Heart left ventricle (tissue), 16 donors: ENCODE results near the gene CCDC170. TPM values are rescaled to one million over a fixed set of nuclear protein-coding genes. Genes with fewer than 3 reads are reported as not detected.

Source experiments
- ATAC-seq, 4 donors: fragments of 200-7000 bp; cut with Tn5 transposase; one replicate each; pipeline ENCODE4 v1.9.1; 2020 to 2022; ENCODE audit warnings: moderate library complexity in 4 of 4, mild to moderate bottlenecking in 3 of 4, moderate number of reproducible peaks in 1 of 4
- DNase-seq, 5 donors: peaks; one replicate each; pipeline ENCODE4 v3.0.0-alpha.2; 2020
- H3K27ac ChIP-seq, 12 donors: fragments of 200-600 bp; sonication (generic) in 4 of 12; one replicate each; pipeline versions ENCODE4 v1.5.0 to v1.8.0; 2016 to 2022; ENCODE audit warnings: mild to moderate bottlenecking in 2 of 12
- H3K27me3 ChIP-seq, 9 donors: fragments of 200-600 bp; sonication (generic) in 2 of 9; one replicate each; pipeline versions ENCODE4 v1.5.1 to v1.8.0; 2016 to 2022; ENCODE audit warnings: mild to moderate bottlenecking in 3 of 9
- H3K36me3 ChIP-seq, 9 donors: fragments of 200-600 bp; sonication (generic) in 2 of 9; one replicate each; pipeline versions ENCODE4 v1.5.0 to v1.8.0; 2018 to 2022; ENCODE audit warnings: mild to moderate bottlenecking in 2 of 9
- H3K4me1 ChIP-seq, 12 donors: fragments of 200-600 bp; sonication (generic) in 4 of 12; one replicate each; pipeline versions ENCODE4 v1.5.0 to v1.8.0; 2016 to 2022; ENCODE audit warnings: mild to moderate bottlenecking in 3 of 12
- H3K4me3 ChIP-seq, 12 donors: fragments of 200-600 bp; sonication (generic) in 4 of 12; one replicate each; pipeline versions ENCODE4 v1.5.0 to v1.8.0; 2017 to 2022; ENCODE audit warnings: mild to moderate bottlenecking in 9 of 12, moderate library complexity in 4 of 12
- H3K9me3 ChIP-seq, 12 donors: fragments of 200-600 bp; sonication (generic) in 4 of 12; one replicate each; pipeline versions ENCODE4 v1.5.0 to v1.8.0; 2016 to 2022; ENCODE audit warnings: mild to moderate bottlenecking in 1 of 12
- POLR2A ChIP-seq, 2 donors: fragments of 450-650 bp; IDR thresholded peaks; one replicate each; pipeline ENCODE4 v1.6.1; 2017; ENCODE audit warnings: antibody characterized with exemption in 2 of 2, mild to moderate bottlenecking in 2 of 2, moderate library complexity in 2 of 2
- WGBS, 4 donors: extraction: QIAGEN DNeasy Blood & Tissue Kit in 2 of 4; methylation state at CpG; one replicate each; pipeline versions ENCODE4 v1.1.5 to v1.1.7; 2013 to 2018; 5-methylcytosine and 5-hydroxymethylcytosine counted together
- intact Hi-C, 10 donors: fragments of 100-400 bp; cut with DNase I; formaldehyde crosslinking; loops; one replicate each; pipeline versions ENCODE4 v1.11.1 to v1.14.2; 2022
- polyA plus RNA-seq, 2 donors: library from polyadenylated mRNA; stranded (reverse); fragments of 200-250 nt; gene quantifications; one replicate each; pipeline ENCODE4 v1.2.3, GENCODE V29; 2013
- total RNA-seq, 9 donors: library from RNA; depleted of rRNA in 2 of 9; stranded (reverse); fragments of >200 nt in 2 of 9; fragmentation: NEBNext Ultra II Directional in 3 of 9; extraction: Animal tissue kit (Norgen Biotek cat#: 25700) in 3 of 9; gene quantifications; one replicate each; pipeline versions ENCODE4 v1.1.0 to v1.2.4, GENCODE V29; 2016 to 2023
- TF ChIP-seq, protein P1 (sequence below), 12 donors: fragments of 200-600 bp; sonication (generic) in 4 of 12; IDR thresholded peaks; one replicate each; pipeline versions ENCODE4 v1.5.0 to v1.8.0; 2018 to 2022; ENCODE audit warnings: antibody characterized with exemption in 12 of 12, mild to moderate bottlenecking in 5 of 12
- donor health status: ischemic (EF 13 %, LVEDD 7.1; RV severe dilation, severe dysfunction).
- donor health status: healthy with polysubstance abuse.
- donor health status: DM: no; HTN: yes; CAD: no.
- donor health status: DM: no; HTN: no; CAD: no.
- donor health status: ischemic (EF 25% LVEDD 6.9; RV normal size, moderate dysfunction).
- donor health status: ischemic (EF 25% LVEDD 5.7; RV mildly dilated, moderate dysfunction).
- donor health status: healthy.
- donor health status: DM: yes; HTN: yes; CAD: no.
- donor health status: ischemic (EF 35%, LVEDD 5.7; RV mildly dilated, moderate dysfunction).
- donor health status: nonischemic (EF 11% LVEDD 7.7; RV severe dilation, severe dysfunction).
- donor health status: DM: yes; HTN: yes; CAD: no.
- donor health status: PGD.
- donor health status: ischemic (EF 29% LVEDD 5.4; RV normal size, mild dysfunction).
- donor health status: nonischemic (EF 23%, LVEDD 6.1; RV moderate dilation, normal function).

CCDC170 gene
- total and polyA plus RNA-seq, 11 donors, result 0.07 to 4.4 (median 0.31) TPM

- Histone ChIP-seq H3K9me3 (peaks cover 0 to 57% (median 24%) of the 10 kb centered on the region in 12 donors), H3K27me3 (no peaks in the 10 kb centered on the region), H3K4me3 (no peak overlapping the region), H3K4me1 (no peaks in the 10 kb centered on the region), H3K27ac (no peak overlapping the region), H3K36me3 (no peaks in the 10 kb centered on the region)
- ATAC-seq (no peak), DNase-seq (no peak)
- TF ChIP-seq, protein P1, sequence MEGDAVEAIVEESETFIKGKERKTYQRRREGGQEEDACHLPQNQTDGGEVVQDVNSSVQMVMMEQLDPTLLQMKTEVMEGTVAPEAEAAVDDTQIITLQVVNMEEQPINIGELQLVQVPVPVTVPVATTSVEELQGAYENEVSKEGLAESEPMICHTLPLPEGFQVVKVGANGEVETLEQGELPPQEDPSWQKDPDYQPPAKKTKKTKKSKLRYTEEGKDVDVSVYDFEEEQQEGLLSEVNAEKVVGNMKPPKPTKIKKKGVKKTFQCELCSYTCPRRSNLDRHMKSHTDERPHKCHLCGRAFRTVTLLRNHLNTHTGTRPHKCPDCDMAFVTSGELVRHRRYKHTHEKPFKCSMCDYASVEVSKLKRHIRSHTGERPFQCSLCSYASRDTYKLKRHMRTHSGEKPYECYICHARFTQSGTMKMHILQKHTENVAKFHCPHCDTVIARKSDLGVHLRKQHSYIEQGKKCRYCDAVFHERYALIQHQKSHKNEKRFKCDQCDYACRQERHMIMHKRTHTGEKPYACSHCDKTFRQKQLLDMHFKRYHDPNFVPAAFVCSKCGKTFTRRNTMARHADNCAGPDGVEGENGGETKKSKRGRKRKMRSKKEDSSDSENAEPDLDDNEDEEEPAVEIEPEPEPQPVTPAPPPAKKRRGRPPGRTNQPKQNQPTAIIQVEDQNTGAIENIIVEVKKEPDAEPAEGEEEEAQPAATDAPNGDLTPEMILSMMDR (IDR thresholded peaks at IDR 0.05), result no peak
- no peak for TF ChIP-seq POLR2A (IDR thresholded peaks at IDR 0.05)
- intact Hi-C loops, result no loop called here
- WGBS, 4 donors, result 22 to 74% (median 59%) methylated on average over 1 of the region's 1 CpG
These were observed 29.2 kb downstream of the CCDC170 start for GRCh38 chr6:151523034-151523433.

DNA sequence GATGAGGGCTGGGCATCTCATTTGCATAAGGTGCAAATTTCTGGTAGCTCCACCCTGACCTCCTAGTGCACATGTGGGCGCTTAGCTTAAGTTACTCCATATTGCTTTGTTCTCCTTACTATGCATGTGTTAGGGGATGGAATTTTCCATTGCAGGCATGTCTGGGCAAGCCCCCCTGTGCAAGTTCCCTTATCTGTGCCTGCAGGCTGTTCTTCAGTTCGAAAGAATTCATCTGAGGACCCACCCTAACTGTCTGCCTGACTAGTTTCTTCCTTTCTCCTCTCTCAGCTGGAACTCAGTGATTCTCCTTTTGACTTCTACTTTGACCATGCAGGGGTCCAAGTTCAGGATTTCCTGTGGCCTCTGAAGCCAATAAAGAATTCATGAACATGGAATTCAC, 30.2 kb downstream of the CCDC170 start:
- intact Hi-C loops, result no loop called here
- Histone ChIP-seq H3K4me1 (no peaks in the 10 kb centered on the region), H3K4me3 (no peak overlapping the region), H3K27ac (no peak overlapping the region), H3K9me3 (peaks cover 0 to 47% (median 18%) of the 10 kb centered on the region in 12 donors), H3K36me3 (no peaks in the 10 kb centered on the region), H3K27me3 (no peaks in the 10 kb centered on the region)
- TF ChIP-seq, protein P1 (IDR thresholded peaks at IDR 0.05), result no peak
- TF ChIP-seq POLR2A (IDR thresholded peaks at IDR 0.05), result no peak
- ATAC-seq (no peak), DNase-seq (no peak)
- WGBS, 4 donors, result 58 to 66% (median 65%) methylated on average over 2 of the region's 2 CpGs

DNA sequence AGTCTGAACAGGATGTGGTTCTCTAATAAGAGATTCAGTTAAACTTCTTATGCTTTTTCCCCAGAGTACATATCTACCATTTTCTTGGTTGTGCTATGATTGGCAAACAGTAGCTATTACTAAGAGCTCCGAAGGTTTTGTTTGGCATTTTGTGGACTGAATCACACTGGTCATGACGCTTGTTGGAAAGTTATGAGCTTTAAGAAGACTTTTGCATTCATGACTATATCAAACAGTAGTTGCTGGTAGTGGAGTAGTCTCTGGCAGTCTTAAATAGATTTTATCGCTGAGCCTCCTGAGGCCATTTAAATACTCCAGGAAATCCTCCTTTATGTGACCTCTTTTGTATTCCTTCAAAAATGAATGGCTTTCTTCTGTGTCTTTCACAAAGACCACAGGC, 40.8 kb downstream of the CCDC170 start:
- H3K9me3 ChIP-seq, result peaks cover 0 to 8% (median 1%) of the 10 kb centered on the region in 12 donors
- DNase-seq, result no peak
- no peak for ATAC-seq
- peaks cover 0 to 4% (median 0%) of the 10 kb centered on the region in 12 donors for H3K4me1 ChIP-seq
- H3K36me3 ChIP-seq, result no peaks in the 10 kb centered on the region
- no peaks in the 10 kb centered on the region for H3K27me3 ChIP-seq
- H3K27ac ChIP-seq, result no peak overlapping the region
- 81 to 88% (median 86%) methylated on average over 3 of the region's 3 CpGs for WGBS, 4 donors
- H3K4me3 ChIP-seq, result no peak overlapping the region
- intact Hi-C loops, result no loop called here
- TF ChIP-seq, protein P1 (IDR thresholded peaks at IDR 0.05), result no peak
- TF ChIP-seq POLR2A (IDR thresholded peaks at IDR 0.05), result no peak

DNA sequence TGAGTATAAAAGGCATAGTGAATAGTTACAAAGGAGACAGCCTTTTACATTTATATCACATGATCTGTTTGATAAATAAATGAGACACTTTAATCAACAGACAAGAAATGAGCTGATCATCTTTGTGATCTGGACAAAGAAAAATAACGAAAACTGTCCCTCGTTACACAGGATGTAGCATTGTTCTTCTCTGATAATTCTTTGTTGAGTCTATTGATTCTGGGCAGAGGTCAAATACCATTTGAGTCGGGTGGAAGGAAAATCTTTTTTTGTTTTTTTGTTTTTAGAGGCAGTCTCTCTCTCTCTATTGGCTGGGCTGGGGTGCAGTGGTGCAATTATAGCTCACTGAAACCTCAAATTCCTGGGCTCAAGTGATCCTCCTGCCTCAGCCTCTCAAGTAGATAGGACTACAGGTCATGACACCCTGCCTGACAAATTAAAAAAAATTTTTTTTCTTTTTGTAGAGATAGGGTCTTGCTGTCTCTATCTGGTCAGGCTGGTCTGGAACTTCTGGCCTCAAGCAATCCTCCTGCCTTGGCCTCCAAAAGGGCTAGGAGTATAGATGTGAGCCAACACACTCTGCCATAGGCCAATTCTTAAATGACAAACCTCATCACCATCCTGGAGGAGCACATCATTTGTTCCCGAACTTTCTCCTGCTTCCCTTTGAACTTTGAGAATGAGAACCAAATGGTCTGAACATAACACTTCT, 41.8 kb downstream of the CCDC170 start:
- Histone ChIP-seq H3K36me3 (no peaks in the 10 kb centered on the region), H3K9me3 (peaks cover 0 to 15% (median 7%) of the 10 kb centered on the region in 12 donors), H3K27ac (no peak overlapping the region), H3K27me3 (no peaks in the 10 kb centered on the region), H3K4me3 (no peak overlapping the region), H3K4me1 (peaks cover 0 to 4% (median 0%) of the 10 kb centered on the region in 12 donors)
- DNase-seq (no peak), ATAC-seq (no peak)
- TF ChIP-seq, protein P1 (IDR thresholded peaks at IDR 0.05), result no peak
- no peak for TF ChIP-seq POLR2A (IDR thresholded peaks at IDR 0.05)
- intact Hi-C loops, result no loop called here
- WGBS, 4 donors, result 51 to 68% (median 58%) methylated on average over 4 of the region's 4 CpGs
